ENCODE measurements around the gene HM13.
"Not testable (repeated sequence)": the region's sequence is repeated elsewhere in the genome, so short reads cannot be mapped to it uniquely, and the experiment has no call there.

Gene HM13

GRCh38 chr20:31568041-31568731 lies 53.9 kb downstream of the HM13 start:
- DNase-seq, result no peak

- no peak for DNase-seq
These were observed 54.5 kb downstream of the HM13 start for GRCh38 chr20:31568773-31569162.

GRCh38 chr20:31569163-31570020 lies 55.1 kb downstream of the HM13 start:
- peak; percentile 68 for DNase-seq

GRCh38 chr20:31570021-31570463 lies 55.8 kb downstream of the HM13 start:
- DNase-seq, result no peak

GRCh38 chr20:31570735-31571617 lies 56.7 kb downstream of the HM13 start:
- no peak for DNase-seq

GRCh38 chr20:31572042-31572700 lies 57.9 kb downstream of the HM13 start:
- DNase-seq, result peak; percentile 11

GRCh38 chr20:31572701-31573554 lies 58.7 kb downstream of the HM13 start:
- DNase-seq, result peak; percentile 84

GRCh38 chr20:31573555-31574321 lies 59.5 kb downstream of the HM13 start:
- DNase-seq, result no peak

- not testable (repeated sequence) for DNase-seq
These were observed 60.7 kb downstream of the HM13 start for GRCh38 chr20:31574986-31575385.

- no peak for DNase-seq
These were observed 62.5 kb downstream of the HM13 start for GRCh38 chr20:31576751-31577150.

GRCh38 chr20:31577194-31577593 lies 63.0 kb downstream of the HM13 start:
- no peak for DNase-seq

GRCh38 chr20:31578448-31579138 lies 64.4 kb downstream of the HM13 start:
- DNase-seq, result no peak

- DNase-seq, result no peak
These were observed 65.0 kb downstream of the HM13 start for GRCh38 chr20:31579245-31579644.

GRCh38 chr20:31579941-31580651 lies 65.9 kb downstream of the HM13 start:
- DNase-seq, result not testable (repeated sequence)

- no peak for DNase-seq
These were observed 66.5 kb downstream of the HM13 start for GRCh38 chr20:31580706-31581105.

GRCh38 chr20:31581391-31581790 lies 67.1 kb downstream of the HM13 start:
- DNase-seq, result no peak

GRCh38 chr20:31587545-31588389 lies 73.5 kb downstream of the HM13 start:
- DNase-seq, result no peak

- no peak for DNase-seq
These were observed 76.5 kb downstream of the HM13 start for GRCh38 chr20:31590717-31591225.

Data from stimulated activated CD4-positive, alpha-beta T cell treated with anti-CD3 and anti-CD28 coated beads, Interleukin-4, amount 100 ng/mL, for 1 hour (primary cell).